Heart left ventricle (tissue), 16 donors: ENCODE results near the gene PTPRM. TPM values are rescaled to one million over a fixed set of nuclear protein-coding genes. Genes with fewer than 3 reads are reported as not detected.
A peak's percentile ranks its signal among the peaks of the same experiment; 100 is the strongest.
"Not testable (repeated sequence)": the region's sequence is repeated elsewhere in the genome, so short reads cannot be mapped to it uniquely, and the experiment has no call there.

ENCODE experiments used
- ATAC-seq, 4 donors: fragments of 200-7000 bp; cut with Tn5 transposase; one replicate each; pipeline ENCODE4 v1.9.1; 2020 to 2022; ENCODE audit warnings: moderate library complexity in 4 of 4, mild to moderate bottlenecking in 3 of 4, moderate number of reproducible peaks in 1 of 4
- DNase-seq, 5 donors: peaks; one replicate each; pipeline ENCODE4 v3.0.0-alpha.2; 2020
- H3K27ac ChIP-seq, 12 donors: fragments of 200-600 bp; sonication (generic) in 4 of 12; one replicate each; pipeline versions ENCODE4 v1.5.0 to v1.8.0; 2016 to 2022; ENCODE audit warnings: mild to moderate bottlenecking in 2 of 12
- H3K27me3 ChIP-seq, 9 donors: fragments of 200-600 bp; sonication (generic) in 2 of 9; one replicate each; pipeline versions ENCODE4 v1.5.1 to v1.8.0; 2016 to 2022; ENCODE audit warnings: mild to moderate bottlenecking in 3 of 9
- H3K36me3 ChIP-seq, 9 donors: fragments of 200-600 bp; sonication (generic) in 2 of 9; one replicate each; pipeline versions ENCODE4 v1.5.0 to v1.8.0; 2018 to 2022; ENCODE audit warnings: mild to moderate bottlenecking in 2 of 9
- H3K4me1 ChIP-seq, 12 donors: fragments of 200-600 bp; sonication (generic) in 4 of 12; one replicate each; pipeline versions ENCODE4 v1.5.0 to v1.8.0; 2016 to 2022; ENCODE audit warnings: mild to moderate bottlenecking in 3 of 12
- H3K4me3 ChIP-seq, 12 donors: fragments of 200-600 bp; sonication (generic) in 4 of 12; one replicate each; pipeline versions ENCODE4 v1.5.0 to v1.8.0; 2017 to 2022; ENCODE audit warnings: mild to moderate bottlenecking in 9 of 12, moderate library complexity in 4 of 12
- H3K9me3 ChIP-seq, 12 donors: fragments of 200-600 bp; sonication (generic) in 4 of 12; one replicate each; pipeline versions ENCODE4 v1.5.0 to v1.8.0; 2016 to 2022; ENCODE audit warnings: mild to moderate bottlenecking in 1 of 12
- POLR2A ChIP-seq, 2 donors: fragments of 450-650 bp; IDR thresholded peaks; one replicate each; pipeline ENCODE4 v1.6.1; 2017; ENCODE audit warnings: antibody characterized with exemption in 2 of 2, mild to moderate bottlenecking in 2 of 2, moderate library complexity in 2 of 2
- WGBS, 4 donors: extraction: QIAGEN DNeasy Blood & Tissue Kit in 2 of 4; methylation state at CpG; one replicate each; pipeline versions ENCODE4 v1.1.5 to v1.1.7; 2013 to 2018; 5-methylcytosine and 5-hydroxymethylcytosine counted together
- intact Hi-C, 10 donors: fragments of 100-400 bp; cut with DNase I; formaldehyde crosslinking; loops; one replicate each; pipeline versions ENCODE4 v1.11.1 to v1.14.2; 2022
- polyA plus RNA-seq, 2 donors: library from polyadenylated mRNA; stranded (reverse); fragments of 200-250 nt; gene quantifications; one replicate each; pipeline ENCODE4 v1.2.3, GENCODE V29; 2013
- total RNA-seq, 9 donors: library from RNA; depleted of rRNA in 2 of 9; stranded (reverse); fragments of >200 nt in 2 of 9; fragmentation: NEBNext Ultra II Directional in 3 of 9; extraction: Animal tissue kit (Norgen Biotek cat#: 25700) in 3 of 9; gene quantifications; one replicate each; pipeline versions ENCODE4 v1.1.0 to v1.2.4, GENCODE V29; 2016 to 2023
- TF ChIP-seq, protein P1 (sequence below), 12 donors: fragments of 200-600 bp; sonication (generic) in 4 of 12; IDR thresholded peaks; one replicate each; pipeline versions ENCODE4 v1.5.0 to v1.8.0; 2018 to 2022; ENCODE audit warnings: antibody characterized with exemption in 12 of 12, mild to moderate bottlenecking in 5 of 12
- donor health status: ischemic (EF 13 %, LVEDD 7.1; RV severe dilation, severe dysfunction).
- donor health status: healthy with polysubstance abuse.
- donor health status: DM: no; HTN: yes; CAD: no.
- donor health status: DM: no; HTN: no; CAD: no.
- donor health status: ischemic (EF 25% LVEDD 6.9; RV normal size, moderate dysfunction).
- donor health status: ischemic (EF 25% LVEDD 5.7; RV mildly dilated, moderate dysfunction).
- donor health status: healthy.
- donor health status: DM: yes; HTN: yes; CAD: no.
- donor health status: ischemic (EF 35%, LVEDD 5.7; RV mildly dilated, moderate dysfunction).
- donor health status: nonischemic (EF 11% LVEDD 7.7; RV severe dilation, severe dysfunction).
- donor health status: DM: yes; HTN: yes; CAD: no.
- donor health status: PGD.
- donor health status: ischemic (EF 29% LVEDD 5.4; RV normal size, mild dysfunction).
- donor health status: nonischemic (EF 23%, LVEDD 6.1; RV moderate dilation, normal function).

PTPRM gene
- total and polyA plus RNA-seq, 11 donors, result 93.8 to 186 (median 123) TPM

DNA sequence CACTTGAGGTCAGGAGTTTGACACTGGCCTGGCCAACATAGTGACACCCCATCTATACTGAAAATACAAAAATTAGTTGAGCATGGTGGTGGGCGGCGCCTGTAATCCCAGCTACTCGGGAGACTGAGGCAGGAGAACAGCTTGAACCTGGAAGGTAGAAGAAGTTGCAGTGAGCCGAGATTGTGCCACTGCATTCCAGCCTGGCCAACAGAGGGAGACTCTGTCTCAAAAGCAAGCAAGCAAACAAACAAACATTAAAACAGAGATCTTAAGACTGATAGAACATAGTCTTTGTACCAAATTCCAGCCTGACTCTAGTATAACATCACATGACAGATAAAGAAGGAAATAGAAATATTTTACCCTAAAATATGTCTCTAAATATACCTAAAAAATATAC, 168.1 kb downstream of the PTPRM start:
- WGBS, 4 donors, result 76 to 85% (median 81%) methylated on average over 4 of the region's 4 CpGs
- DNase-seq (no peak), ATAC-seq (no peak)
- intact Hi-C loops, result no loop called here
- H3K27me3 ChIP-seq, result no peaks in the 10 kb centered on the region
- H3K4me3 ChIP-seq, result no peak overlapping the region
- peak overlapping the region in 5 of 12 donors; percentile 2 to 41 (median 9) for H3K27ac ChIP-seq
- peaks cover 0 to 11% (median 0%) of the 10 kb centered on the region in 12 donors for H3K9me3 ChIP-seq
- no peaks in the 10 kb centered on the region for H3K36me3 ChIP-seq
- TF ChIP-seq POLR2A (IDR thresholded peaks at IDR 0.05), result no peak
- TF ChIP-seq, protein P1, sequence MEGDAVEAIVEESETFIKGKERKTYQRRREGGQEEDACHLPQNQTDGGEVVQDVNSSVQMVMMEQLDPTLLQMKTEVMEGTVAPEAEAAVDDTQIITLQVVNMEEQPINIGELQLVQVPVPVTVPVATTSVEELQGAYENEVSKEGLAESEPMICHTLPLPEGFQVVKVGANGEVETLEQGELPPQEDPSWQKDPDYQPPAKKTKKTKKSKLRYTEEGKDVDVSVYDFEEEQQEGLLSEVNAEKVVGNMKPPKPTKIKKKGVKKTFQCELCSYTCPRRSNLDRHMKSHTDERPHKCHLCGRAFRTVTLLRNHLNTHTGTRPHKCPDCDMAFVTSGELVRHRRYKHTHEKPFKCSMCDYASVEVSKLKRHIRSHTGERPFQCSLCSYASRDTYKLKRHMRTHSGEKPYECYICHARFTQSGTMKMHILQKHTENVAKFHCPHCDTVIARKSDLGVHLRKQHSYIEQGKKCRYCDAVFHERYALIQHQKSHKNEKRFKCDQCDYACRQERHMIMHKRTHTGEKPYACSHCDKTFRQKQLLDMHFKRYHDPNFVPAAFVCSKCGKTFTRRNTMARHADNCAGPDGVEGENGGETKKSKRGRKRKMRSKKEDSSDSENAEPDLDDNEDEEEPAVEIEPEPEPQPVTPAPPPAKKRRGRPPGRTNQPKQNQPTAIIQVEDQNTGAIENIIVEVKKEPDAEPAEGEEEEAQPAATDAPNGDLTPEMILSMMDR (IDR thresholded peaks at IDR 0.05), result peak in 11 of 12 donors; percentile 18 to 53 (median 45)
- H3K4me1 ChIP-seq, result peaks cover 0 to 39% (median 15%) of the 10 kb centered on the region in 12 donors

DNA sequence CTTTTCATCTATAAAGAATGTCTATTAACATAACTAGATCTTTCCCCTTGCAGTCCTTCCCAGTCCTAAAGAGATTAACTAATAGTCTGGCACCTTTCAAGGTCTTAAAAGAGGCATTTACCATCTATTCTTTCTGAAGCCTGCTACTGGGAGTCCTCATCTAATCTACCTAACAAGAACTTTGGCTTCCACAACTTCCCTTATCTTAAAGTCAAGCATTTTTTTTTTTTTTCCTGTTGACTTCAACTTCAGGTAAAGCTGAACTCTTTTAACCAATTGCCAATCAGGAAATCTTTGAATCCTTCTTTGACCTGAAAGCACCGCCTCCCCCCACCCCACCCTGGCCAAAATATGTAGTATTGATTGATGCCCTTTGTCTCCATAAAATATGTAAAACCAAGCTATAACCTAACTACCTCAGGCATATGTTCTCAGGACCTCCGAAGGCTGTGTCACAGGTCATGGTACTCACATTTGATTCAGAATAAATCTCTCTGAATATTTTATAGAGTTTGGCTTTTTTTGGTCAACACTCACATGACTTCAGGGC, 168.6 kb downstream of the PTPRM start:
- TF ChIP-seq POLR2A (IDR thresholded peaks at IDR 0.05), result no peak
- TF ChIP-seq, protein P1 (IDR thresholded peaks at IDR 0.05), result no peak
- 85 to 94% (median 90%) methylated on average over 2 of the region's 2 CpGs for WGBS, 4 donors
- Histone ChIP-seq H3K4me3 (no peak overlapping the region), H3K27me3 (no peaks in the 10 kb centered on the region), H3K4me1 (peaks cover 0 to 44% (median 16%) of the 10 kb centered on the region in 12 donors), H3K36me3 (no peaks in the 10 kb centered on the region), H3K9me3 (peaks cover 0 to 11% (median 0%) of the 10 kb centered on the region in 12 donors), H3K27ac (peak overlapping the region in 4 of 12 donors; percentile 2 to 41 (median 8))
- no peak for ATAC-seq
- intact Hi-C loops, result no loop called here
- no peak for DNase-seq

DNA sequence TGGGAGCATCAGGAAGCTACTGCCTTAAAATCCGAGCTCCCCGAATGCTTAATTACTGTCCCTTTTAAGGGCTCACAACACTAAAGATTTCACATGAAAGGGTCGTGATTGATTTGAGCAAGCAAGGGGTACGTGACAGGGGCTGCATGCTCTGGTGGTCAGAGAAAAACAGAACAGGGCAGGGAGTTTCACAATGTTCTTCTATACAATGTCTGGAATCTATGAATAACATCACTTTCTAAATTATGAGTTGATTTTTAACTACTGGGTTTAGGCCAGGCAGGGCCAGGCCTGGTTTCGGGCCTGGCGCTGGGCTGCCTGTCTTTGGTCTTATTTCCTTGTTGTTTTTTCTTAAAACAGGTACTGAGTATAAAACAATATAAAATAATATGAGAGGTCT, 169.4 kb downstream of the PTPRM start:
- not testable (repeated sequence) for H3K27ac ChIP-seq, ATAC-seq

DNA sequence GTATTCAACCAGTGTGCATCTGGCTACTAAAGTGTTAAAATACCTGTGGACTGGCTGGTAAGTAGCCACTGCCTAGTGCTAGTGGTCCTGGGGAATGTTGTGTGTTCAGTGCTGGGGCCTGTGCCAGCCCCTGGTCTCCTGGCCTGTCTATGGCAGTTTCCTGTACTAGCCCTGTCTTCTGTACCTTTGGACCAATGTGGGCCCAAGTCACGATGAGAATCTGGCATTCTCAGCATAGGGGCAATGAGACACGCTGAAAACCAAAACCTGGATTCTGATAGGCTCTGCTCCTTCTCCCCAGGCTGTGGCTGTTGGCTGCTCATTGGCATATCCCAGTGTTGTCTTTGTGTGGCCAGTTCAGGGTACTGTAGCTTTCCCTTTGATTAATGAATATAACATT, 170.4 kb downstream of the PTPRM start:
- Histone ChIP-seq H3K27me3 (no peaks in the 10 kb centered on the region), H3K27ac (no peak overlapping the region), H3K9me3 (peaks cover 0 to 9% (median 0%) of the 10 kb centered on the region in 12 donors), H3K36me3 (no peaks in the 10 kb centered on the region), H3K4me3 (no peak overlapping the region), H3K4me1 (peaks cover 8 to 62% (median 31%) of the 10 kb centered on the region in 12 donors)
- no peak for TF ChIP-seq POLR2A (IDR thresholded peaks at IDR 0.05)
- TF ChIP-seq, protein P1 (IDR thresholded peaks at IDR 0.05), result no peak
- intact Hi-C loops, result no loop called here
- ATAC-seq (peak in 3 of 4 donors; percentile 6 to 48 (median 20)), DNase-seq (no peak)
- 72 to 85% (median 76%) methylated on average over 2 of the region's 2 CpGs for WGBS, 4 donors

More for the DNA sequence above, 169.4 kb downstream of the PTPRM start:
- DNase-seq, intact Hi-C loops, H3K36me3 ChIP-seq, H3K4me3 ChIP-seq, H3K27me3 ChIP-seq: not testable (repeated sequence)
- Histone ChIP-seq H3K9me3 (peaks cover 0 to 11% (median 0%) of the 10 kb centered on the region in 12 donors), H3K4me1 (peaks cover 4 to 52% (median 22%) of the 10 kb centered on the region in 12 donors)
- 89 to 95% (median 93%) methylated on average over 6 of the region's 6 CpGs for WGBS, 4 donors
